Measurements from ENCODE around the gene ZCCHC24.

GRCh38 chr10:79491143-79491835 is 45.9 kb upstream of the ZCCHC24 start:
- TF ChIP-seq, protein P1, sequence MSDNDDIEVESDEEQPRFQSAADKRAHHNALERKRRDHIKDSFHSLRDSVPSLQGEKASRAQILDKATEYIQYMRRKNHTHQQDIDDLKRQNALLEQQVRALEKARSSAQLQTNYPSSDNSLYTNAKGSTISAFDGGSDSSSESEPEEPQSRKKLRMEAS (IDR thresholded peaks at IDR 0.05; ENCODE audit: low read depth) = no peak
- TF ChIP-seq RAD21 (IDR thresholded peaks at IDR 0.05; ENCODE audit: low read length) (no peak), CTCF (IDR thresholded peaks at IDR 0.05) (no peak), USF2 (IDR thresholded peaks at IDR 0.05; ENCODE audit: borderline replicate concordance, low read depth, low read length) (no peak), NFIC (IDR thresholded peaks at IDR 0.05; ENCODE audit: borderline replicate concordance) (no peak), RCOR1 (IDR thresholded peaks at IDR 0.05; ENCODE audit: low read length) (no peak), JUND (IDR thresholded peaks at IDR 0.05) (no peak), NRF1 (IDR thresholded peaks at IDR 0.05; ENCODE audit: low read depth, low read length) (no peak), FOXM1 (IDR thresholded peaks at IDR 0.05; ENCODE audit: low read depth) (no peak), RFX5 (IDR thresholded peaks at IDR 0.05; ENCODE audit: low read length) (no peak), TCF12 (IDR thresholded peaks at IDR 0.05) (no peak)
- TF ChIP-seq, protein P2, sequence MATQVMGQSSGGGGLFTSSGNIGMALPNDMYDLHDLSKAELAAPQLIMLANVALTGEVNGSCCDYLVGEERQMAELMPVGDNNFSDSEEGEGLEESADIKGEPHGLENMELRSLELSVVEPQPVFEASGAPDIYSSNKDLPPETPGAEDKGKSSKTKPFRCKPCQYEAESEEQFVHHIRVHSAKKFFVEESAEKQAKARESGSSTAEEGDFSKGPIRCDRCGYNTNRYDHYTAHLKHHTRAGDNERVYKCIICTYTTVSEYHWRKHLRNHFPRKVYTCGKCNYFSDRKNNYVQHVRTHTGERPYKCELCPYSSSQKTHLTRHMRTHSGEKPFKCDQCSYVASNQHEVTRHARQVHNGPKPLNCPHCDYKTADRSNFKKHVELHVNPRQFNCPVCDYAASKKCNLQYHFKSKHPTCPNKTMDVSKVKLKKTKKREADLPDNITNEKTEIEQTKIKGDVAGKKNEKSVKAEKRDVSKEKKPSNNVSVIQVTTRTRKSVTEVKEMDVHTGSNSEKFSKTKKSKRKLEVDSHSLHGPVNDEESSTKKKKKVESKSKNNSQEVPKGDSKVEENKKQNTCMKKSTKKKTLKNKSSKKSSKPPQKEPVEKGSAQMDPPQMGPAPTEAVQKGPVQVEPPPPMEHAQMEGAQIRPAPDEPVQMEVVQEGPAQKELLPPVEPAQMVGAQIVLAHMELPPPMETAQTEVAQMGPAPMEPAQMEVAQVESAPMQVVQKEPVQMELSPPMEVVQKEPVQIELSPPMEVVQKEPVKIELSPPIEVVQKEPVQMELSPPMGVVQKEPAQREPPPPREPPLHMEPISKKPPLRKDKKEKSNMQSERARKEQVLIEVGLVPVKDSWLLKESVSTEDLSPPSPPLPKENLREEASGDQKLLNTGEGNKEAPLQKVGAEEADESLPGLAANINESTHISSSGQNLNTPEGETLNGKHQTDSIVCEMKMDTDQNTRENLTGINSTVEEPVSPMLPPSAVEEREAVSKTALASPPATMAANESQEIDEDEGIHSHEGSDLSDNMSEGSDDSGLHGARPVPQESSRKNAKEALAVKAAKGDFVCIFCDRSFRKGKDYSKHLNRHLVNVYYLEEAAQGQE (IDR thresholded peaks at IDR 0.05; ENCODE audit: low read depth, low read length) = no peak
- TF ChIP-seq, protein P3, sequence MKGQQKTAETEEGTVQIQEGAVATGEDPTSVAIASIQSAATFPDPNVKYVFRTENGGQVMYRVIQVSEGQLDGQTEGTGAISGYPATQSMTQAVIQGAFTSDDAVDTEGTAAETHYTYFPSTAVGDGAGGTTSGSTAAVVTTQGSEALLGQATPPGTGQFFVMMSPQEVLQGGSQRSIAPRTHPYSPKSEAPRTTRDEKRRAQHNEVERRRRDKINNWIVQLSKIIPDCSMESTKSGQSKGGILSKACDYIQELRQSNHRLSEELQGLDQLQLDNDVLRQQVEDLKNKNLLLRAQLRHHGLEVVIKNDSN (IDR thresholded peaks at IDR 0.05; ENCODE audit: borderline replicate concordance, low read depth) = no peak
- TF ChIP-seq, protein P4, sequence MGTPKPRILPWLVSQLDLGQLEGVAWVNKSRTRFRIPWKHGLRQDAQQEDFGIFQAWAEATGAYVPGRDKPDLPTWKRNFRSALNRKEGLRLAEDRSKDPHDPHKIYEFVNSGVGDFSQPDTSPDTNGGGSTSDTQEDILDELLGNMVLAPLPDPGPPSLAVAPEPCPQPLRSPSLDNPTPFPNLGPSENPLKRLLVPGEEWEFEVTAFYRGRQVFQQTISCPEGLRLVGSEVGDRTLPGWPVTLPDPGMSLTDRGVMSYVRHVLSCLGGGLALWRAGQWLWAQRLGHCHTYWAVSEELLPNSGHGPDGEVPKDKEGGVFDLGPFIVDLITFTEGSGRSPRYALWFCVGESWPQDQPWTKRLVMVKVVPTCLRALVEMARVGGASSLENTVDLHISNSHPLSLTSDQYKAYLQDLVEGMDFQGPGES (IDR thresholded peaks at IDR 0.05; ENCODE audit: low read depth, low read length) = no peak

Data from SK-N-SH (cell line).